Measurements from ENCODE around the gene ZNF638.

DNA sequence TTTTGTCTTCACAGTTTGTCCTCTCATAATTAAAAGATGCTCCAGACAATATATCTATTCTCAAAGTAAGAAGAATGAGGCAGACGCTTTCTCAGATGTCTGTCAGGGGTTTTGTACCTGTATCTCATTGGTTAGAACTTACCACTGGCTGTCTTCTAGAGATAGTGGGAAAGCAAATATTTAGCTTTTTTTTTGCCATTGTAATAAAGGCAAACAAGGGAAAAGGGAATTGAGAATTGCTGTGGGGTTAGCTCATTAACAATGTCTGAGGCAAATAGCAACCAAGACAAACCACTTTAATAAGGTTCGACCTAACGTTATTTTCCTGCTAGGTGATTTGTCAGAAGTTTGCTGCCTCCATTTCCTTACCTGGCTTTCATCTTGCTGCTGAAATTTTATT, 30.0 kb downstream of the ZNF638 start:
- TF ChIP-seq, protein P1, sequence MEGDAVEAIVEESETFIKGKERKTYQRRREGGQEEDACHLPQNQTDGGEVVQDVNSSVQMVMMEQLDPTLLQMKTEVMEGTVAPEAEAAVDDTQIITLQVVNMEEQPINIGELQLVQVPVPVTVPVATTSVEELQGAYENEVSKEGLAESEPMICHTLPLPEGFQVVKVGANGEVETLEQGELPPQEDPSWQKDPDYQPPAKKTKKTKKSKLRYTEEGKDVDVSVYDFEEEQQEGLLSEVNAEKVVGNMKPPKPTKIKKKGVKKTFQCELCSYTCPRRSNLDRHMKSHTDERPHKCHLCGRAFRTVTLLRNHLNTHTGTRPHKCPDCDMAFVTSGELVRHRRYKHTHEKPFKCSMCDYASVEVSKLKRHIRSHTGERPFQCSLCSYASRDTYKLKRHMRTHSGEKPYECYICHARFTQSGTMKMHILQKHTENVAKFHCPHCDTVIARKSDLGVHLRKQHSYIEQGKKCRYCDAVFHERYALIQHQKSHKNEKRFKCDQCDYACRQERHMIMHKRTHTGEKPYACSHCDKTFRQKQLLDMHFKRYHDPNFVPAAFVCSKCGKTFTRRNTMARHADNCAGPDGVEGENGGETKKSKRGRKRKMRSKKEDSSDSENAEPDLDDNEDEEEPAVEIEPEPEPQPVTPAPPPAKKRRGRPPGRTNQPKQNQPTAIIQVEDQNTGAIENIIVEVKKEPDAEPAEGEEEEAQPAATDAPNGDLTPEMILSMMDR (IDR thresholded peaks at IDR 0.05) = no peak
- TF ChIP-seq POLR2A (IDR thresholded peaks at IDR 0.05) = no peak
